Raji (cell line): ENCODE results near the gene CACNA2D3.

Experiments used
- POLR2A ChIP-seq: IDR thresholded peaks from 2 replicates; pipeline ENCODE4 v1.6.1; 2011; ENCODE audit warnings: low read depth, low read length, control low read depth; ENCODE audit not compliant: insufficient read depth

CACNA2D3 gene

GRCh38 chr3:54177816-54178215 lies 55.5 kb downstream of the CACNA2D3 start:
- no peak for TF ChIP-seq POLR2A

GRCh38 chr3:54178376-54178775 lies 56.0 kb downstream of the CACNA2D3 start:
- TF ChIP-seq POLR2A: no peak

- no peak for TF ChIP-seq POLR2A
Observed at GRCh38 chr3:54180921-54181320, 58.6 kb downstream of the CACNA2D3 start.

GRCh38 chr3:54182242-54182641 lies 59.9 kb downstream of the CACNA2D3 start:
- TF ChIP-seq POLR2A: no peak

GRCh38 chr3:54185740-54186139 lies 63.4 kb downstream of the CACNA2D3 start:
- TF ChIP-seq POLR2A: no peak

GRCh38 chr3:54188176-54188791 lies 65.9 kb downstream of the CACNA2D3 start:
- no peak for TF ChIP-seq POLR2A

GRCh38 chr3:54191220-54191619 lies 68.9 kb downstream of the CACNA2D3 start:
- no peak for TF ChIP-seq POLR2A

GRCh38 chr3:54192026-54192425 lies 69.7 kb downstream of the CACNA2D3 start:
- no peak for TF ChIP-seq POLR2A

- no peak for TF ChIP-seq POLR2A
Observed at GRCh38 chr3:54193093-54193492, 70.7 kb downstream of the CACNA2D3 start.

GRCh38 chr3:54196360-54196991 lies 74.1 kb downstream of the CACNA2D3 start:
- no peak for TF ChIP-seq POLR2A

- no peak for TF ChIP-seq POLR2A
Observed at GRCh38 chr3:54197509-54197908, 75.2 kb downstream of the CACNA2D3 start.

- TF ChIP-seq POLR2A: no peak
Observed at GRCh38 chr3:54198556-54198955, 76.2 kb downstream of the CACNA2D3 start.

GRCh38 chr3:54202054-54202453 lies 79.7 kb downstream of the CACNA2D3 start:
- no peak for TF ChIP-seq POLR2A

GRCh38 chr3:54202651-54203248 lies 80.4 kb downstream of the CACNA2D3 start:
- no peak for TF ChIP-seq POLR2A

- no peak for TF ChIP-seq POLR2A
Observed at GRCh38 chr3:54206874-54207273, 84.5 kb downstream of the CACNA2D3 start.

- no peak for TF ChIP-seq POLR2A
Observed at GRCh38 chr3:54211097-54211496, 88.7 kb downstream of the CACNA2D3 start.

- TF ChIP-seq POLR2A: no peak
Observed at GRCh38 chr3:54212723-54213122, 90.4 kb downstream of the CACNA2D3 start.

- no peak for TF ChIP-seq POLR2A
Observed at GRCh38 chr3:54213907-54214306, 91.6 kb downstream of the CACNA2D3 start.
